H1 (cell line): ENCODE results near the gene CEP89. TPM values are rescaled to one million over a fixed set of nuclear protein-coding genes. Genes with fewer than 3 reads are reported as not detected.

Source experiments
- BACH1 ChIP-seq: IDR thresholded peaks from 2 replicates; pipeline ENCODE4 v1.6.1; 2012; ENCODE audit warnings: low read length, improper control_type of control experiment
- BRCA1 ChIP-seq: IDR thresholded peaks from 2 replicates; pipeline ENCODE4 v1.6.1; 2012; ENCODE audit warnings: low read depth, low read length, improper control_type of control experiment
- CHD7 ChIP-seq: fragments of 300-600 bp; sonication (generic); IDR thresholded peaks from 2 replicates; pipeline ENCODE4 v1.7.1; 2012; ENCODE audit warnings: low read length, moderate library complexity, mild to moderate bottlenecking, inconsistent platforms; ENCODE audit not compliant: insufficient replicate concordance
- polyA plus RNA-seq, 7 experiments: library from polyadenylated mRNA; depleted of rRNA in 3 of 7; stranded (reverse) in 5 of 7; unstranded in 2 of 7; fragments of >200 nt in 5 of 7; fragments of 200-250 nt in 2 of 7; gene quantifications; 1 replicate in 5 of 7; 2 replicates in 1 of 7; 4 replicates in 1 of 7; pipeline versions ENCODE4 v1.2.1 to v1.2.3, GENCODE V29; 2011 to 2013; ENCODE audit warnings: missing spikeins in 2 of 7, mixed read lengths in 2 of 7
- total RNA-seq: library from RNA; stranded (reverse); fragmentation: NEBNext Ultra II Directional; extraction: Animal tissue kit (Norgen Biotek cat#: 25700); gene quantifications from 2 replicates; pipeline ENCODE4 v1.2.1, GENCODE V29; 2021

Gene CEP89
- total and polyA plus RNA-seq, 2 of the 8 experiments (the other 6 are each of a cell fraction or from before 2014, with no cell fraction given) = 23.0 to 23.6 TPM

- TF ChIP-seq CHD7 (no peak), BACH1 (no peak), BRCA1 (no peak)
Measured at GRCh38 chr19:32887572-32888215, 84.1 kb downstream of the CEP89 start (continued).
